Lung microvascular endothelial cell (primary cell): ENCODE results near the gene GIMAP8. TPM values are rescaled to one million over a fixed set of nuclear protein-coding genes. Genes with fewer than 3 reads are reported as not detected.
A peak's percentile ranks its signal among the peaks of the same experiment; 100 is the strongest.

Experiments used
- DNase-seq, 2 donors: peaks; one replicate each; pipeline versions ENCODE4 v3.0.0 to v3.0.0-alpha.2; 2010; ENCODE audit warnings: low read depth in 2 of 2
- total RNA-seq: library from RNA; depleted of rRNA; stranded (reverse); fragments of >200 nt; gene quantifications from 2 replicates; pipeline ENCODE4 v1.2.1, GENCODE V29; 2014

GIMAP8 gene
- total RNA-seq = 88.7 and 137 TPM in 2 replicates

DNA sequence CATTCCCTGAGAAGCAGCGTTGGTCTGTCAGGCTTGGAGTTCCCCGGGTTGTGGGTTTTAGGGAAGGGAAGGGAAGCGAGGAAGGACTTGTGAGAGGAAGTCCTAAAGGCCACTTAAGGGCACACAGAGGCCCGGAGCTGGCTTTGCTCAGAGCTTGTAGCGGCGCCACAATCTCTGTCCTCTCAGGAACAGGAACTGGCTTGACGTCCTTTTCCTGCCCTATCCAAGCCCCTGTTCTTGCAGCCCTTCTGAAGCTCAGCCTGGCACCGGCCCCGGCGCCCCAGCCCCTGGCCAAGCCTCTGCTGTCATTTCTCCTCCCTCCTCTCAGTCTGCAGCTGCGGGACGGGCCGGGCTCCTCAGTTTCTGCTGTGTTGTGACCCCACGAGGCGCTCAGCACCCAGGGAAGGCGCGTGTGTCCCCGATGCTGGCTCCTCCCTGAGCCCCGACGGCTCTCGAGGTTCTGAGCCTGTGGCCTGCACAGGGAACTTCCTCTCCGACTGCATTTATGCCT, at the start of gene GIMAP8:
Gene GIMAP8 (plus strand): TSS at position 140 of the 511 bp plus-strand sequence. CDS start 16,069 bp downstream, outside the sequence.
- peak; percentile 74 for DNase-seq

DNA sequence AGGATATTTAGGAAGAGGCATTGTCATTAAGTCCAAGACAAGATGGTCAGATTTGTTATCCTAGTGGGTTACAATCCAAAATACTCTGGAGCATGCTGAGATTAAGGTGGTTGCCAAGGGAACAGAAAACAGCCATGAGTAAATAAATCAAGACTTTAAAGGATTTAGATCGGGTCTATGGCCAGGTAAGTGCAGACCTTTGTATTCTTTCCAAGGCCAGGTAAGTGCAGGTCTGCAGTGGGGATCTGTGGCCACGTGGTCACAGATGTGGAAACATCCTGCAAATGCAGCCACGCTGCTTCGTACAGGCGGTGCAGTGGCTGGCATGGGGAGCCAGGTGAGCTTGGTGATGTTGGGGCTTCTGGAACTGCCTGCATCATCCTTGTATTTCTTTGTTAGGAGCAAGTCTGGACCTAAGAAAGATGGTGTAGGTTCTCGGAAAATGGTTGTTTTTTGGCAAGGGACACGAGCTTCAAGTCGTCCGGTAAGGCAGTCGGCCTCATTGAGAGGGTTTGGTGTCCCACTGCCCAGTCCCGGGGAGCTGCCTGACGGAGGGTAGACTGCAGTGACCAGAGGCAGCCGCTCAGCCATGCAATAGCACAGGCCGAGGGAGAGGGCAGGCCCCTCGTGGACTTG, 49.5 kb upstream of the GIMAP8 start:
- no peak for DNase-seq

DNA sequence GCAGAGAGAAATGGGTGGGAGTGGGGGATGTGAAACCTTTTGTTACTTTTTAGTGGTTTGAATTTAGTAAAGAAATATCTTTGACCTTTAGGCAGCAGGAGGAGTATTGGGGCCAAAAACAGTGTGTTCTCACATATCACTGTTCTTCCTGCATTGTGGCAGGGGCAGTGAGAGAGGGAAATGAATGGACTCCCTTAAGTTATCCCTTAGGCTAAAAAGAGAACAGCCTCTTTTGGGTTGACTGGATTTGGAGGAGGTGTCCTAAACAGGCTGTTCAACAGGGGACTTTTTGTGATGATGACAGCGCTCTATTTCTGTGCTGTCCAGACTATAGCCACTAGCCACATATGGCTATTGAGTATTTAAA, 49.0 kb upstream of the GIMAP8 start:
- no peak for DNase-seq

DNA sequence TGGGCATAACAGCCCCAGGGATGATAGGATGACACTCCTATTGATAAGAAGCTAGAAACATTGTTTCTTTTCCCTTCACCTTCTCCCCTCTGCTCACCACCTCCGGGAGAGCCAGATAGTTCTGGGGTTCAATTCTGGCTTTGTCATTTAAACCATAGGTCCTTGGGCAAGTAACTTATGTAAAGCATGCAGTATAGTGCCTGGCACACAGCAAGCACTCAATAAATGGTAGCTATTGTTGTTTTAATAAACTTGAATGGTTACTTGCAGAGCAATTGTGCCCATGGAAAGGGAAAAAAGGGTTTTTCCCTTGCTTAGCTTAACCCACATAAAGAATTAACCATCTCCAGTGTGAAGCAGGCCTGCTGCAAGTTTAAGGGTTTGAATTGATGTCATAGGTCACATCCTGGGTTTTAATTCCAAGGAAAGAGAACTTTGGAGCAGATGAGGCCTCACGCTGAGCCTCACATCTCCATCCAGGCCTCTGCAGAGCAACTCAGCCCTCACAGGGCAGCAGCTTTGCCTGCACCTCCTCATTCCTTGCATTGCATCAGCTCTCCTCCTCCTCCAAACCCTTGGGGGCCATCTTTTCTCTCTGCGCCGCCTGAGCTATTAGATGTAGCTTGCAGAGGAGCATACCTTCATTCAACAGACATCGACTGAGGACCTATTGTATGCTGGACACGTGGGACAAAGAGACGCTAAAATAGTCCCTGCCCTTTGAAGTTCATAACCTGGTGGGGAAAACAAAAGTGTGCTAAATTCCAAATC, 48.4 kb upstream of the GIMAP8 start:
- DNase-seq = no peak

DNA sequence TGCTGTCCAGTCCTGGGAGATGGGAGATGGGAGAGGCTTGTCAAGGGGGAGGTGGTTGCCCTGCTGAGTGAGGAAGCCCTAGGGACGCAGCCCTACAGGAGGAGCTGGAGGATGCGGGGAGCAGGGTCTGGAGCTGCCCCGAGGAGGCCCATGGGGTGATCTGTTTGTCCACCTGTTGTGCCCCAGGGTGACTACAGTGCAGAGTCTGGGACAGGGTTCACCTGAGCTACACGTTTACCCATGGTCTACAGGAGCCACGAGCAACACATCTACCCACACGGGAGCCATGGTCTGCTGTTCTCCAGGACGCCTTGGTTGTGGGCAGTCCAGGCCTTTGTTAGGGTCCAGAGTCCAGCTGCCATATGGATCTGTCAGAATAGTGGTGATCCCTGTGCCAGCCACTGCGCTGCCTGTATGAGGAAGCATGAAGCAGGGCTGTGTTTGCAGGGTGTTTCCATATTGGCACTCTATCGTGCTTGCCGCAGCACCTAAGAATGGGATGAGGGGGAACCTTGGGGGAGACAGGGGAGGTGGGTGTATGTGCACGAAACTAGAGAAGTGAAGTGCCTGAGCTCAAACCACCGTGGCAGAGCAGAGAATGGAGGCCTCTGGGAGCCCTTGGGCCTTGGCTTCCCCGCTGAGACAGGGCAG, 47.6 kb upstream of the GIMAP8 start:
- DNase-seq = no peak

DNA sequence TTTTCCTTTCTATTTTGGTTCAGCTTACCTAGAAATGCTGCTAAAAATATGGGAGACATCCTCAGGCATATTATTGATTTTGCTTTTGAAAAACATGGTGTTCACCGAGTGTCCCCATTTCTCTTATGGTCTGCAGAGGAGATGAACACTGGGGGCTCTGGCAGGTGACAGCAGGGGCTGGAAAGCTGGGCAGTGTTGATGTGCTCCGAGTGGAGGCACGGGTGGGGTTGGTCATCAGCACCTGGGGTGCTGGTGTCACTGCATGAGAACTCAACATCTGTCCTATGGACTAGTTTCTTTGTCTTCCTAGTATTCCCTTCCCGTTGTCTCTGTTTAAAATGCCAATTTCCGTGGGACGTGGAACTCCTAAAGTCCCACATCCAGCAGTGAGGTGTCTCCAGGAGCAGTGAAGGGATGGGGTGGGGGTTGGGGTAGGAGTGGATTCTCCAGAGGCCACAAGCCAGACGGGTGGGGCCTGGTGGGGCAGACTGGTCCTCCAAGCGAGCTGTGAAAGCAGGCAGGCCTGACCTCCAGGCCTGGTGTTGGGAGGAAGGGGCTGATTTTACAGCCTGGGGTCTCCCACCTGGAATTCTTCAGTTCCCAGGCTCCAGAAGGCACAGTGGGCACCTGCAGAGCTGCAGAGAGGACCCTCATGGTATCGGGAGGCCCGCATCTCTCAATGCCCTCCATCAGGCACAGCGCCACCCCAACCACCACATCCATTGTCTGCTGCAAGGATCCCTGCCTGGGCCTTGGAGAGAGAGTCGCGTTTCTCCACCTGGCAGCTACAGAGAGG, 46.9 kb upstream of the GIMAP8 start:
- DNase-seq = no peak

DNA sequence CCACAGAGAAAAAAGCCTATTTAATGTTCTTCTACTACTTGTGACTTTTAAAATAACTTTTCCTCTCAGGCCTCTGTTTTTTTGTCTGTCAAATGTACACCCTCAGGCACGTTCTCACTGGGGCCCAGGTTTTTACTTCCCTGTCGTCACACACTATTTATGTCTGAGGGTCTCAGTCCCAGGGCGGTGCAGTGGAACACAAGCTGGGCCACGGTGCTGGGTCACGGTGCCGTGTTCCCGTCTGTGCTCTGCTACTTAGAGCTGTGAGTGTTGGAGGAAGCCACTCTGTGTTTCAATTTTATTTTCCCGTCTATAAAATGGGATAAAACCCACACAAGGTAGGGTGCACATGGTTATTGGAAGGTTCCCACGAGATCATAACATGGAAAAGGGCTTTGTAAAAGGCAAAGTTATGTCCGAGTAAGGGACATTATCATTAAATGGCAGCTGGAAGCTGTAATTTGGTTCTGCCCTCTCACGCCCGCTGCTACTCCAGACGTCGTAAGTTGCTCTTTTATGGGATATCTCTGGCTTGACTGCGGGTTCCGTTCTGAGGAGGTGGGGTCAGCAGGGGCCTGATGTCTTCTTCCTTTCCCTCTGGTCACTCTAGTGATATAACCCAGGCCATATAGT, 46.1 kb upstream of the GIMAP8 start:
- DNase-seq = peak in 1 of 2 donors; percentile 34

DNA sequence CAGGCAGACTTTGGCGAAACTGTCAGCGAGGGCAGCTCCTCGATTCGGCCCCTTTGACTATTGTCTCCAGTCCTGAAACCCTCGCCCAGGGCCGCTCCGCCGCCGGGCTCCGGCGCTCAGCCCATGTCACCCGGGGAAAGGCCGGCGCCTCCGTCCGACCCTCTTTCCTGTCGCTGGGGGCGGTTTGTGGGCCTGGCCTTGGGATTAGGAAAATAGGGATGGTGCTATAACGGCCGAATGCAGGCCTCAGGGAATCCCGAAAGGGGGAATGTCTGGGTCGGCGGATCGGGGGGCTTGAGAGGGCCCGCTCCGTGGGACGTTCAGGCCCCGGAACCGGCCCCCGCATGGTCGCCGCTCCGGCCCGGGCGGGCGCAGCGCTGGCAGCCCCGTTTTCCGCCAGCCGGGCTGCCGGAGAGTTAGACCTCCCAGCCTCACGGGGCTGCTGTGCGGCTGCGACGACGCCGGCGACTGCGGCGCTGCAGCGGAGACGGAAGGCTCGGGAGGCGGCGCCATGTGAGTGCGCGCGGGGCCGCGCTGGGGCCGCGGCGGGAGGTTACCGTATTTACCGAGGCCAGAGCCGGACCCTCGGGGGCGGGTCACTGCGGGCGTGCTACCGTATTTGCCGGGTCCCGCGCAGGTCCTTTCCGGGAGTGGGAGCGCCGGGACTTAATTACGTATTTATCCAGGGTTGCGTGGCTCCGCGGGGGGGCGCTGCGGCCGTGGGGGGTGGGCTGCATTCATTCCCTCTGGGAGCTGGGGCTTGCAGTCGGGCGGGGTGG, 45.4 kb upstream of the GIMAP8 start:
- peak; percentile 92 to 94 for DNase-seq

DNA sequence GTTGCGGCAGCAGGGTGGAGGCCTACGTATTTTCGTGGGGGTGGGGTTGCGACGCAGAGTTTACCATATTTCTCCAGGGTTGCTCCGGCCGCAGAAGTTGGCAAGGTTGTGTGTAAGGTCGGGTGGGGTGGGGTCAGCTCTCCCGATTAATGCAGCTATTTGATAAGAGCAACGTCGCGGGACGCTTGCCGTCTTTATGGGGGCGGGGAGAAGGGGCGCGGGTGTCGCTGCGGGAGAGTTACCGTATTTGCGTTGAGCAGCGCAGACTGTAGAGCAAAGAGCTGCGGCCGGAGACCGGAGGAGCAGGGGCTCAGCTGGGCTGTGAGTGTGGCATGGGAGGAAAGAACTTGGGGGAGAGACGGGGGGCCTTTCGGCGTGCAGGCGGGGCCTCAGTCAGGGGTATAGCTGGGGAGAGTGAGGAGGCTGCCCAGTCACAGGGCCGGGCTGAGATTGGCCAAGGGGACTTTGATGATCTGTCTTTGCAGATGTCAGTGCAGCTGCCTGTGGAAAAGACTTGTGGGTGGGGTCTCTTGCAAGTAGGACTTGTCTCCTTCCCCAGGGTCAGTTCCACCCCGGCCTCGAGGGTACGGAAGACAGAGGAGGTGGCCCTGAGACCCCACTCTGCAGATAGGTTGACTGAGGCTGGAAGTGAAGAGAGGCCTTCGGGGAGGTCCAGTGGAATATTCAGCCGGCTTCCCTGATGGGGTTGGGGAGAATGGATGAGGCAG, 44.7 kb upstream of the GIMAP8 start:
- no peak for DNase-seq

DNA sequence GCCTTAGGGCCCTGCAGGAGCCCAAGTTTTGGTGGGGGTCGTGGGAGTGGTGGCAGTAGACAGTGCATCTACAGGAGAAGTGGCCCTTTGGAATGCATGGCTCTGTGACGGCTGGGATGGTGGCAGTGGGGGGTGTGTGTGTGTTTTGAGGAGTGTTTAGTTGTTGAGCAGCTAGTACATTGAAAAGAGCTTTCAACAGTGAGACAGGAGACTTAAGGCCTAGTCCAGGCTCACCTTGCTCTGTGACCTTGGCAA, 44.2 kb upstream of the GIMAP8 start:
- DNase-seq = no peak

DNA sequence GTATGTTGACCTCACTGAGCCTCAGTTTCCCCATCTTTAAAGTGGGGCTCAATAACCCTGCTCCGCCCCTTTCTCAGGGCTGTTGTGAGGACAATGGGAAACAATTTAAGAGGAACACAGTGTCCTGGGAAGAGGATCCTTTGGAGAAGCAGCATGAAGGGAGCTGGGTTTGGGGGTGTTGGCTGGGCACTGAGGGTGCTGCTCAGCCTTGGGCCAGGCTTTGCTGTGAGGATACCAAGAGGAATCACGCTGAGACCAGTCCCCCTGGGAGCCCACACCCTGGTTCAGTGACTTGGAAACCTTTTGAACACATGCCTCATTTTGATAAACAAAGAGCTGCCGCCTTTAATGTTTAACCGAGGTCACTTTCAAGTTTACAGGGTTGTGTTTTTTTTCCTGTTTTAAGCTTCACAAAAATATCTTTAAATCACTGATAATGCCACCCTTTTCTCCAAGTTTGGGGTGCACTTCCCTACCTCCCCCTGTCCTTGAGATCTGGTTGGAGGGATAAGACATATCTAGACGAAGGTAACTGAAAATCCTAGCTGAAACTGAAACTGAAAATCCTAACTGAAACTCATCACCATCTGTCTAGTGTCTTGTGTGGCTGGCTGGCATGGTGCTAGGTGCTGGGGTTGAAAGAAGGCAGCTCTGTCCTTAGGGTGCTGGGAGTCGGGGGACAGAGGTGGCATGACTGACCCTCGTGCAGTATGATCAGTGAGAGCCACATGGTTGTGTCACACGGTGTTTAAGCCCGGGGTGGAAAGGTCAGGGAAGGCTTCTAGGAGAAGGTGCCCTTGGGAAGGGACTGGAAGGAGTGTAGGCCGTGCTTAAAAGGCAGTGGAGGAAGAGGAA, 43.6 kb upstream of the GIMAP8 start:
- DNase-seq = peak; percentile 25 to 28

DNA sequence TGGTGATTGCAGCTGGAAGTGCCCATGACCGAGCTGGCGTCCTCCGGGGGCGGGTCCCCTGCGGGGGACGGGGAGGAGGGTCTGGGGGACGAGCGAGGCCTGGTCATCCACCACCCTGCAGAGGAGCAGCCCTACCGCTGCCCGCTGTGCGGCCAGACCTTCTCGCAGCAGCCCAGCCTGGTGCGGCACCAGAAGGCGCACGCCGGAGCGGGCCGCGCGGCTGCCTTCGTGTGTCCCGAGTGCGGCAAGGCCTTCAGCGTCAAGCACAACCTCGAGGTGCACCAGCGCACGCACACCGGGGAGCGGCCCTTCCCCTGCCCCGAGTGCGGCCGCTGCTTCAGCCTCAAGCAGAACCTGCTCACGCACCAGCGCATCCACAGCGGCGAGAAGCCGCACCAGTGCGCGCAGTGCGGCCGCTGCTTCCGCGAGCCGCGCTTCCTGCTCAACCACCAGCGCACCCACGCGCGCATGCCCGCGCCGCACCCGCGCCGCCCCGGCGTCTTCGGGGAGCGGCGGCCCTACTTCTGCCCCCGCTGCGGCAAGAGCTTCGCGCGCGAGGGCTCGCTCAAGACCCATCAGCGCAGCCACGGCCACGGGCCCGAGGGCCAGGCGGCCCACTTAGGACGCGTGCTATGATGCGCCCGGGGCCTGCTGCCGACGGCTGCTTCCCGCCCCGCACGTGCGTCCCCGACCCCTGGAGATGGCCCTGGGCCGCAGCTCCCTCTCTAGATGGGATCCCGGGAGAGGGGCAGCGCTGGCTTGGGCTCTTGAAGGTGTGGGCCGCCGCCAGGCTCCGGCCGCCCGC, 42.6 kb upstream of the GIMAP8 start:
- DNase-seq = no peak

DNA sequence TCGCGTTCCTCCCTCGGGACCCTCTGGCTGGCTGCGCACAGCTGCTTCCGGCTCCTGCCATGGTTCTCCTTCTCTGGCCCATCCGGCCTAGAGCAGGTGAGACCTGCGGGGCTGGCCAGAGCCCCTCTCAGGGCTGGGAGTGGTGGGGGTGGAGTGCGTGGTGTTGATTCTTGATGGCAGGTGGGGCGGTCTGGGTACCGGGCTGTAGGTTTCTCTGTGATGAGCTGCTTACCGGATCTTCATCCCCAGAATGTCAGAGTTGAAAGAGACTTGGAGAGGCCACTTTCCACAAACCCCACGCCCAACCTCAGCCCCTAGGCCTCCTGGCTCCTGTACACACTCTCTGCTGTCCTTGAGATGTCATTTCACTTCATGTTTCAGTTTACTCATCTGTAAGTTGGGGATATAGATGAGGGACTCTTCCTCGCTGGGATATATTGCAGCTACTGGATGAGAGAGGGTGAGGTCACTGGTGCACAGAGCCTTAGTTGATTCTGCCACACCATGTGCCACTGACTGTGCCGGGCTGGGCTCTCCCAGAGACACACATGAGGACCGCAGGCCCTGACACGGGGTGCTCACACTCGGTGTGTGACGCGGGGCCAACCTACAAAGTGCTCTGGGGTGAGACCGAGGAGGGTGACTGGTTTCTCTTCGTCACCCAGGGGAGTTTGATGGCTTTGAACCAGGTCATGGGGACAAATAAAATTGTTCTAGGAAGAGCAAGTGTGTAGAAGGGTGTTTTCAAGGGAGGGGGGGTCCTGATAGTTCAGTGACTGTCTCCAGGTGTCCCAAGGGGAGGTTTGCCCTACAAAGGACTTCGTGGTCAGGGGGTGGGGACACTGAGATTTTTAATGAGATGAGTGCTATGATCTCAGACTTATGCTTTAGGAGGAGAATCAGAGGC, 41.8 kb upstream of the GIMAP8 start:
- no peak for DNase-seq

DNA sequence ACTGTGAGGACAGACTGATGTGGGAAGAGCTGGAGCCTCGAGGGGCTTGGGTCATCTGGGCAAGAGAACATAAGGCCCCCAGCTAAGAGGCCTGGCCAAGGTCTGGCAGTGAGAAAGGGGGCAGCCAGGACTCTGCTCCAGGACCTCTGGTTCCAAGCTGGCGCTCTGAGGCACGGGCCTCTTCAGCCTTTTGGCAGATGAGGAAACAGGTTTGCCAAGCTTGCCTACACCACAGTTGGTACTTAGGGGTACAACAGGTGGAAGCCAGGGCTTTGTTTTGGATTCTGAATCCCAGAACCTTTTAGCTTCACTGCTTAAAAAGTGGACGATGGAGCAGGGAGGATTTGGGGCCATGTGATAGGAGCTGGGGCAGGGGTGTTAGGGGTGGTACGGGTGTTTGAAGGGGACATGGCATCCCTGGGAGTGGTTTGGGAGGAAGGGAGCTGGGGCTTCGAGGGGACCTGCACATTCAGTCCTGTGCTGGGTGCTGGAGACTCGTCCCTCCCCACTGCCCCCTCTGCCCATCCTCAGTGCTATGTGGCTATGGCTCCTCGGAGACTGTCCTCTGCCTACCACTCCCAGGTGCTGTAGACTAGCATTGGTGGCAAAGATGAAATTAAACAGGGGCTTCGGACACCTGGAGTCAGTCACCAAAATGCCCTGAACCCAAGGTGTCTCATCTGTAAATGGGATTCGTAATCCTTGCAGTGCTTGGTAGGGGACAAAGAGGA, 41.0 kb upstream of the GIMAP8 start:
- no peak for DNase-seq

DNA sequence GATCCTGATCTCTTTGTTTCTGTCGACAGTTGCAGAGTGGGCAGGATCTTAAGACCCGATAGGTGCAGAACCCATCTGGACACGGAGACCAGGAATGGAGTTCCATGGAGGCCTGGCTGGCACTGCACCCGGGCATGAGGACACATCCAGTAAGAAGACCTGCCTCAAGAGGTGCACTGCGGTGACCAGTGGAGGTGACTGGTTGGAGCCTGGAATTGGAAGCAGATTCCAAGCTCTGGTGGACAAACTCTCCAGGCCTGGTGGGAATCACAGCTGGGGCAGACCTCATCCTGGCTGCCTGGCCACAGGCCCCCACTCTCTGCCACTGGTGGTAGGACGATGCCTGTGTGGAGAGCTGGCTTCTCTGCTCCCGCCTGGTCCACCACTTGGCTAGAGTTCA, 40.3 kb upstream of the GIMAP8 start:
- no peak for DNase-seq

DNA sequence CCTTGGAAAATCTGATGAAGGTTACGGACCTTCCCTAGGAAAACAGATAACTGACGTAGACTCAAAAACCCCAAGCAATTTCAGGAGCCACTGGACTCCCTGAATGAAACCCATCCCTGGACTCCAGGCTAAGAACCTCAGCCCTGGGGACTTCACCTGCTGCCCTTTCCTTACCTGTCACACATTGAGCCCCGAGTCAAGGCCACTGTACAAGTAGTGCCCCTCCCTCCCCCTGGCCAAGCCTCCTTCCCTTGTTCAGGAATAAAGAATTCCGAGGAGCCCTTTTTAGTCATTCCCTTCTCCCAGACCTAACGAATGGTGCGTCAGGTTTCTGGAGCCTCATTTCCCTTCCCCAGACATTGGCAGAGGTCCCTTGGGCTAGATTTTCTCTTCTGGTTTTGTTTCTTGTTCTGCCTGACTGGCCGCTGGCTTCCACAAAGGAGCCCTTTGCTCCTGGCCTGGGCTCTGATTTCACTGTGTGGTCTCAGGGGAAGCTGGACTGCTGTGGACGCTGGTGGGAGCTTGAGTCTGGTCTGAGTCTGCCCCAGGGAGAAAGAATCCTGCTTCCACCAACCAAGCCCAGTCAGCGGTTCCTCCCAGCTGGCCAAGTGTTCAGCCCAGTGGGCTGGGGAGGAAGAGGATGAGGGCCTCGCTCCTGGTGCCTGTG, 39.6 kb upstream of the GIMAP8 start:
- no peak for DNase-seq
